K562 (cell line): Measurements from ENCODE around the gene NCOA3. TPM values are rescaled to one million over a fixed set of nuclear protein-coding genes. Genes with fewer than 3 reads are reported as not detected.

Experiments
- ATAC-seq: fragments of 200-7000 bp; cut with Tn5 transposase; 3 replicates; pipeline ENCODE4 v1.9.1; 2020; ENCODE audit warnings: moderate library complexity
- BruUV-seq: library from RNA; stranded (reverse); fragments of 400-500 nt; replicated peaks from 2 replicates; lab custom pipeline; 2021; lab: Mats Ljungman, UMichigan
- CTCF ChIA-PET: fragments of 300-600 bp; formaldehyde crosslinking; extraction: SDS; loops from one replicate; lab custom pipeline; 2021; ENCODE audit warnings: low intra/inter-chr PET ratio; lab: Yijun Ruan, JAX
- POLR2A ChIA-PET: fragments of 300-600, 350-650 bp; sonication (Branson Sonifier 250); formaldehyde crosslinking; extraction: SDS; loops from one replicate; lab custom pipeline; 2021; ENCODE audit warnings: antibody characterized with exemption, inconsistent platforms; lab: Yijun Ruan, JAX
- DNase-seq, 4 experiments: peaks; one replicate each; pipeline versions ENCODE4 v3.0.0 to v3.0.0-alpha.2; 2011 to 2018; ENCODE audit warnings: low spot score in 3 of 4, mixed read lengths in 3 of 4; ENCODE audit errors: extremely low read depth in 1 of 4
- FAIRE-seq: peaks from 2 replicates; lab custom pipeline; 2011; peaks lifted over from hg19 to GRCh38; lab: Jason Lieb, UNC
- H2AFZ ChIP-seq: 2 replicates; pipeline ENCODE4 v1.6.0; 2011; ENCODE audit warnings: low read depth, low read length, control low read depth, inconsistent platforms
- H3K27ac ChIP-seq: fragments of 200-600 bp; 3 replicates; pipeline ENCODE4 v1.8.0; 2011; ENCODE audit warnings: low read depth, mild to moderate bottlenecking, control low read depth, inconsistent platforms, low read length, moderate library complexity, mixed read lengths; ENCODE audit errors: extremely low read depth
- H3K27me3 ChIP-seq, 2 experiments: fragments of 300-600 bp in 1 of 2; 2 replicates in 1 of 2; 3 replicates in 1 of 2; pipeline versions ENCODE4 v1.6.0 to v1.8.0; 2011; ENCODE audit warnings: inconsistent platforms in 2 of 2, low read length in 2 of 2, mild to moderate bottlenecking in 1 of 2, mixed read lengths in 1 of 2, moderate library complexity in 1 of 2; ENCODE audit not compliant: control insufficient read depth in 2 of 2, insufficient read depth in 2 of 2
- H3K36me3 ChIP-seq: fragments of 300-600 bp; 3 replicates; pipeline ENCODE4 v1.8.0; 2011; ENCODE audit warnings: mild to moderate bottlenecking, low read length, inconsistent platforms; ENCODE audit not compliant: control insufficient read depth, insufficient read depth
- H3K4me1 ChIP-seq, 2 experiments: fragments of 200-600 bp in 1 of 2; replicated peaks in 1 of 2; 2 replicates in 1 of 2; 3 replicates in 1 of 2; pipeline versions ENCODE4 v1.5.1 to v1.8.0; 2011; ENCODE audit warnings: inconsistent platforms in 2 of 2, low read length in 2 of 2, mild to moderate bottlenecking in 1 of 2, mixed read lengths in 1 of 2, moderate library complexity in 1 of 2; ENCODE audit not compliant: control insufficient read depth in 2 of 2, insufficient read depth in 2 of 2
- H3K4me2 ChIP-seq: 2 replicates; pipeline ENCODE4 v1.6.1; 2011; ENCODE audit warnings: low read length, control low read depth, inconsistent platforms, mixed read lengths; ENCODE audit not compliant: insufficient read depth
- H3K4me3 ChIP-seq: fragments of 200-600 bp; sonication (generic), shearing (Covaris generic); 2 replicates; pipeline ENCODE4 v1.5.1; 2016; ENCODE audit warnings: control low read depth, inconsistent platforms
- H3K79me2 ChIP-seq: fragments of 200-600 bp; 3 replicates; pipeline ENCODE4 v1.8.0; 2011; ENCODE audit warnings: low read length, inconsistent platforms; ENCODE audit not compliant: control insufficient read depth, insufficient read depth
- H3K9ac ChIP-seq, 2 experiments: 2 replicates each; pipeline versions ENCODE4 v1.6.0 to v1.6.1; 2011; ENCODE audit warnings: low read depth in 2 of 2, low read length in 2 of 2, control low read depth in 1 of 2, inconsistent platforms in 1 of 2, mild to moderate bottlenecking in 1 of 2, mixed read lengths in 1 of 2; ENCODE audit not compliant: insufficient read depth in 1 of 2
- H3K9me1 ChIP-seq: one replicate; pipeline ENCODE4 v1.6.0; 2011; ENCODE audit warnings: inconsistent platforms, mild to moderate bottlenecking, low read length, moderate library complexity; ENCODE audit not compliant: control insufficient read depth, insufficient read depth
- H3K9me3 ChIP-seq: replicated peaks from 2 replicates; pipeline ENCODE4 v1.5.1; 2011; ENCODE audit warnings: low read depth, low read length, inconsistent platforms; ENCODE audit not compliant: control insufficient read depth, insufficient read depth
- H4K20me1 ChIP-seq: replicated peaks from 2 replicates; pipeline ENCODE4 v1.6.1; 2011; ENCODE audit warnings: low read length, inconsistent platforms, mixed read lengths; ENCODE audit not compliant: control insufficient read depth, insufficient read depth
- BCLAF1 ChIP-seq, 2 experiments: fragments of 450-650 bp in 1 of 2; IDR thresholded peaks; 2 replicates each; pipeline ENCODE4 v1.6.1; 2011 to 2017; ENCODE audit warnings: low read depth in 2 of 2, antibody characterized with exemption in 1 of 2, borderline replicate concordance in 1 of 2, low read length in 1 of 2, mild to moderate bottlenecking in 1 of 2, mixed read lengths in 1 of 2; ENCODE audit not compliant: control insufficient read depth in 1 of 2
- CTCF ChIP-seq, 3 experiments: IDR thresholded peaks in 2 of 3; conservative IDR thresholded peaks in 1 of 3; 2 replicates each; pipeline ENCODE4 v1.5.1; 2011 to 2012; ENCODE audit warnings: low read length in 3 of 3, mild to moderate bottlenecking in 3 of 3, control low read depth in 2 of 3, improper control_type of control experiment in 1 of 3, inconsistent platforms in 1 of 3, low read depth in 1 of 3, mixed read lengths in 1 of 3, moderate library complexity in 1 of 3; ENCODE audit not compliant: insufficient read depth in 2 of 3
- PURB ChIP-seq: sonication (generic); formaldehyde crosslinking; IDR thresholded peaks from 2 replicates; pipeline ENCODE4 v1.9.0; 2021; ENCODE audit warnings: low read depth, mild to moderate bottlenecking, missing genetic modification reagents
- THRA ChIP-seq: fragments of 450-650 bp; IDR thresholded peaks from 2 replicates; pipeline ENCODE4 v1.6.1; 2017; ENCODE audit warnings: mild to moderate bottlenecking, moderate library complexity
- ZBTB7A ChIP-seq: IDR thresholded peaks from 2 replicates; pipeline ENCODE4 v1.6.1; 2011; ENCODE audit warnings: low read depth, mild to moderate bottlenecking, low read length, moderate library complexity, borderline replicate concordance; ENCODE audit not compliant: control insufficient read depth
- WGBS: fragments of 100-300 bp; shearing (Covaris generic); methylation state at CpG from one replicate; pipeline ENCODE4 v1.1.6; 2016; ENCODE audit warnings: low coverage, mixed read lengths; ENCODE audit not compliant: insufficient coverage; ENCODE audit errors: missing lambda C conversion rate; 5-methylcytosine and 5-hydroxymethylcytosine counted together
- in situ Hi-C: fragments of 300-500 bp; cut with MboI; formaldehyde crosslinking; loops from 4 replicates; pipeline ENCODE4 v1.15.0; 2018; ENCODE audit warnings: inconsistent platforms, mixed read lengths
- intact Hi-C: fragments of 100-400 bp; cut with micrococcal nuclease; formaldehyde crosslinking; loops from 2 replicates; pipeline ENCODE4 v1.14.2; 2022
- polyA plus RNA-seq, 8 experiments: library from polyadenylated mRNA; depleted of rRNA in 4 of 8; stranded (reverse) in 5 of 8; unstranded in 3 of 8; fragments of >200 nt; fragmentation: Nextera tagmentation in 2 of 8; fragmentation: Illumina TruSeq in 1 of 8; extraction: Ambion mirVana in 2 of 8; extraction: Trizol in 1 of 8; gene quantifications; 2 replicates each; pipeline versions ENCODE4 v1.2.1 to v1.2.3, GENCODE V29; 2011 to 2014; ENCODE audit warnings: inconsistent platforms in 1 of 8, missing spikeins in 1 of 8
- total RNA-seq, 7 experiments: library from RNA; depleted of rRNA in 6 of 7; stranded (reverse); fragments of >200 nt in 6 of 7; fragmentation: Illumina TruSeq in 2 of 7; extraction: Trizol in 2 of 7; gene quantifications; 2 replicates each; pipeline versions ENCODE4 v1.2.1 to v1.2.3, GENCODE V29; 2011 to 2021; ENCODE audit warnings: low replicate concordance in 1 of 7
- TF ChIP-seq, protein P1 (sequence below), 3 experiments: fragments of 200-800 bp in 1 of 3; fragments of 250-450 bp in 1 of 3; fragments of 450-650 bp in 1 of 3; sonication (Bioruptor Pico) in 1 of 3; sonication (Bioruptor generic) in 1 of 3; formaldehyde crosslinking in 1 of 3; IDR thresholded peaks; 2 replicates each; pipeline versions ENCODE4 v1.6.1 to v1.8.0; 2016 to 2022; ENCODE audit warnings: mild to moderate bottlenecking in 2 of 3, missing genetic modification characterization in 2 of 3, missing compliant biosample characterization in 1 of 3, moderate library complexity in 1 of 3

Gene NCOA3
- total and polyA plus RNA-seq, 9 of the 15 experiments (the other 6 are each of a cell fraction or from before 2014, with no cell fraction given): 3.2 to 24.3 (median 14.4) TPM

- Histone ChIP-seq H3K79me2 (peaks cover 43% of the 10 kb centered on the region; the same call in 2 of the 3 replicates), H3K4me2 (no peak overlapping the region), H3K27ac (no peak overlapping the region), H2AFZ (no peak overlapping the region), H3K36me3 (no peaks in the 10 kb centered on the region), H3K9ac (no peak overlapping the region), H3K9me3 (no peaks in the 10 kb centered on the region), H3K4me3 (no peak overlapping the region), H3K4me1 (peaks cover 0 to 7% of the 10 kb centered on the region in 2 experiments; a peak in 2 of 5 replicates), H4K20me1 (no peaks in the 10 kb centered on the region; the same call in 1 of the 2 replicates), H3K9me1 (no peaks in the 10 kb centered on the region), H3K27me3 (no peaks in the 10 kb centered on the region)
- CTCF ChIA-PET: interaction anchor here (0.9 kb wide), 1 partner anchor 86 kb away, joined by 3 read pairs; no protein-coding TSS in a partner anchor
- peak; percentile 94 for ATAC-seq
- in situ Hi-C loops (no loop called here), intact Hi-C loops (no loop called here)
- 55% methylated on average over 8 of the region's 8 CpGs for WGBS
- peak; percentile 76 for FAIRE-seq
- BruUV-seq: no TSS peak
- DNase-seq: peak in 2 of 4 experiments; percentile 14 to 57
- POLR2A ChIA-PET: interaction anchor here (0.7 to 2.1 kb wide), 2 partner anchors 8 to 190 kb away, joined by 4 to 7 read pairs; no protein-coding TSS in a partner anchor
- TF ChIP-seq PURB (no peak), THRA (no peak), ZBTB7A (no peak), CTCF (IDR thresholded peaks at IDR 0.05 in 2 of 3, conservative IDR thresholded peaks at IDR 0.05 in 1 of 3; ENCODE audit: insufficient read depth in 2 of 3, low read depth in 1 of 3, low read length in 3 of 3) (peak; percentile 60 to 74 (median 61); a peak in 5 of 6 replicates), BCLAF1 (IDR thresholded peaks at IDR 0.05; ENCODE audit: borderline replicate concordance in 1 of 2, control insufficient read depth in 1 of 2, low read depth in 2 of 2, low read length in 1 of 2) (peak in 1 of 2 experiments; percentile 57; a peak in 1 of 4 replicates)
- TF ChIP-seq, protein P1, sequence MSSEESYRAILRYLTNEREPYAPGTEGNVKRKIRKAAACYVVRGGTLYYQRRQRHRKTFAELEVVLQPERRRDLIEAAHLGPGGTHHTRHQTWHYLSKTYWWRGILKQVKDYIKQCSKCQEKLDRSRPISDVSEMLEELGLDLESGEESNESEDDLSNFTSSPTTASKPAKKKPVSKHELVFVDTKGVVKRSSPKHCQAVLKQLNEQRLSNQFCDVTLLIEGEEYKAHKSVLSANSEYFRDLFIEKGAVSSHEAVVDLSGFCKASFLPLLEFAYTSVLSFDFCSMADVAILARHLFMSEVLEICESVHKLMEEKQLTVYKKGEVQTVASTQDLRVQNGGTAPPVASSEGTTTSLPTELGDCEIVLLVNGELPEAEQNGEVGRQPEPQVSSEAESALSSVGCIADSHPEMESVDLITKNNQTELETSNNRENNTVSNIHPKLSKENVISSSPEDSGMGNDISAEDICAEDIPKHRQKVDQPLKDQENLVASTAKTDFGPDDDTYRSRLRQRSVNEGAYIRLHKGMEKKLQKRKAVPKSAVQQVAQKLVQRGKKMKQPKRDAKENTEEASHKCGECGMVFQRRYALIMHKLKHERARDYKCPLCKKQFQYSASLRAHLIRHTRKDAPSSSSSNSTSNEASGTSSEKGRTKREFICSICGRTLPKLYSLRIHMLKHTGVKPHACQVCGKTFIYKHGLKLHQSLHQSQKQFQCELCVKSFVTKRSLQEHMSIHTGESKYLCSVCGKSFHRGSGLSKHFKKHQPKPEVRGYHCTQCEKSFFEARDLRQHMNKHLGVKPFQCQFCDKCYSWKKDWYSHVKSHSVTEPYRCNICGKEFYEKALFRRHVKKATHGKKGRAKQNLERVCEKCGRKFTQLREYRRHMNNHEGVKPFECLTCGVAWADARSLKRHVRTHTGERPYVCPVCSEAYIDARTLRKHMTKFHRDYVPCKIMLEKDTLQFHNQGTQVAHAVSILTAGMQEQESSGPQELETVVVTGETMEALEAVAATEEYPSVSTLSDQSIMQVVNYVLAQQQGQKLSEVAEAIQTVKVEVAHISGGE (CRISPR knock-in tag; IDR thresholded peaks at IDR 0.05): peak in 1 of 3 experiments; percentile 92; a peak in 2 of 6 replicates
Measured at GRCh38 chr20:47535088-47535487, 33.4 kb downstream of the NCOA3 start.
